DND-41 (cell line): ENCODE results near the gene PRKAR2A.

Experiments used
- ATAC-seq: fragments of 200-7000 bp; cut with Tn5 transposase; 3 replicates; pipeline ENCODE4 v1.9.1; 2021; ENCODE audit warnings: low read depth; ENCODE audit not compliant: insufficient read depth
- DNase-seq: peaks from one replicate; pipeline ENCODE4 v3.0.0-alpha.2; 2020
- H2AFZ ChIP-seq: 2 replicates; pipeline ENCODE4 v1.6.0; 2012; ENCODE audit warnings: low read depth, low read length
- H3K27ac ChIP-seq: 2 replicates; pipeline ENCODE4 v1.5.1; 2012; ENCODE audit warnings: low read length, inconsistent platforms
- H3K27me3 ChIP-seq: fragments of 200-600 bp; sonication (generic); 2 replicates; pipeline ENCODE4 v1.6.0; 2012; ENCODE audit warnings: low read length, mild to moderate bottlenecking, inconsistent platforms; ENCODE audit not compliant: insufficient read depth, poor library complexity
- H3K36me3 ChIP-seq: 2 replicates; pipeline ENCODE4 v1.5.1; 2012; ENCODE audit warnings: low read length, inconsistent platforms; ENCODE audit not compliant: insufficient read depth
- H3K4me1 ChIP-seq: 2 replicates; pipeline ENCODE4 v1.5.1; 2012; ENCODE audit warnings: mild to moderate bottlenecking, low read length; ENCODE audit not compliant: insufficient read depth
- H3K4me2 ChIP-seq: 2 replicates; pipeline ENCODE4 v1.6.0; 2012; ENCODE audit warnings: mild to moderate bottlenecking, moderate library complexity, low read length, inconsistent platforms; ENCODE audit not compliant: insufficient read depth
- H3K4me3 ChIP-seq, 2 experiments: fragments of 200-600 bp in 1 of 2; shearing (Covaris generic) in 1 of 2; 2 replicates each; pipeline ENCODE4 v1.5.1; 2012 to 2016; ENCODE audit warnings: inconsistent platforms in 2 of 2, low read length in 2 of 2, mild to moderate bottlenecking in 2 of 2, low read depth in 1 of 2, moderate library complexity in 1 of 2
- H3K79me2 ChIP-seq: 2 replicates; pipeline ENCODE4 v1.6.0; 2012; ENCODE audit warnings: low read length, inconsistent platforms; ENCODE audit not compliant: insufficient read depth
- H3K9ac ChIP-seq: 2 replicates; pipeline ENCODE4 v1.6.0; 2012; ENCODE audit warnings: low read depth, mild to moderate bottlenecking, inconsistent platforms, low read length, moderate library complexity
- H3K9me3 ChIP-seq: 2 replicates; pipeline ENCODE4 v1.5.1; 2012; ENCODE audit warnings: low read length, moderate library complexity, mild to moderate bottlenecking, inconsistent platforms; ENCODE audit not compliant: insufficient read depth, severe bottlenecking
- H4K20me1 ChIP-seq: 2 replicates; pipeline ENCODE4 v1.6.0; 2012; ENCODE audit warnings: low read length; ENCODE audit not compliant: insufficient read depth
- EZH2 ChIP-seq: IDR thresholded peaks from 3 replicates; pipeline ENCODE4 v1.6.1; 2012; ENCODE audit warnings: borderline replicate concordance, low read depth, mild to moderate bottlenecking, moderate library complexity, low read length, inconsistent platforms; ENCODE audit not compliant: severe bottlenecking
- TF ChIP-seq, protein P1 (sequence below): IDR thresholded peaks from 2 replicates; pipeline ENCODE4 v1.5.1; 2012; ENCODE audit warnings: borderline replicate concordance, low read length, moderate library complexity, mild to moderate bottlenecking; ENCODE audit not compliant: poor library complexity, severe bottlenecking; ENCODE audit errors: extremely low read depth

Gene PRKAR2A

DNA sequence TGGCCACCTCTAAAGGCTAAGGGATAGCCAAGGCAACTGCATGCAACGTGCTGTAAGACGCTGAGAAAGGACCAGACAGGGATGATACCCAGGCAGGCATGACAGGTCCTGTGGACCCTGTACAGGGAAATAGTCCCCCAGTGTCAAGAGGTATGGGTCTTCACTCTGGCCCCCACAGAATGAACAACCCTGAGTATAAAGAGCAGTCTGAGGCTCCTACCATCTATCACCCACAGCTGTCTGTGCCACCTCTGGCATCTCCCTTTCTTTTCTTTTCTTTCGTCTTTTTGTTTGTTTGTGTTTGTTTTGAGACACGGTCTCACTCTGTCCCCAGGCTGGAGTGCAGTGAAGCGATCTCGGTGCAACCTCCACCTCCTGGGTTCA, 32.3 kb upstream of the PRKAR2A start:
- Histone ChIP-seq H3K4me2 (no peak overlapping the region), H3K4me3 (no peak overlapping the region), H3K4me1 (no peaks in the 10 kb centered on the region), H3K79me2 (no peaks in the 10 kb centered on the region), H3K27me3 (no peaks in the 10 kb centered on the region), H4K20me1 (no peaks in the 10 kb centered on the region), H3K27ac (no peak overlapping the region), H3K9me3 (no peaks in the 10 kb centered on the region), H3K9ac (no peak overlapping the region), H2AFZ (no peak overlapping the region), H3K36me3 (peaks cover 3% of the 10 kb centered on the region)
- ATAC-seq = no peak
- TF ChIP-seq, protein P1, sequence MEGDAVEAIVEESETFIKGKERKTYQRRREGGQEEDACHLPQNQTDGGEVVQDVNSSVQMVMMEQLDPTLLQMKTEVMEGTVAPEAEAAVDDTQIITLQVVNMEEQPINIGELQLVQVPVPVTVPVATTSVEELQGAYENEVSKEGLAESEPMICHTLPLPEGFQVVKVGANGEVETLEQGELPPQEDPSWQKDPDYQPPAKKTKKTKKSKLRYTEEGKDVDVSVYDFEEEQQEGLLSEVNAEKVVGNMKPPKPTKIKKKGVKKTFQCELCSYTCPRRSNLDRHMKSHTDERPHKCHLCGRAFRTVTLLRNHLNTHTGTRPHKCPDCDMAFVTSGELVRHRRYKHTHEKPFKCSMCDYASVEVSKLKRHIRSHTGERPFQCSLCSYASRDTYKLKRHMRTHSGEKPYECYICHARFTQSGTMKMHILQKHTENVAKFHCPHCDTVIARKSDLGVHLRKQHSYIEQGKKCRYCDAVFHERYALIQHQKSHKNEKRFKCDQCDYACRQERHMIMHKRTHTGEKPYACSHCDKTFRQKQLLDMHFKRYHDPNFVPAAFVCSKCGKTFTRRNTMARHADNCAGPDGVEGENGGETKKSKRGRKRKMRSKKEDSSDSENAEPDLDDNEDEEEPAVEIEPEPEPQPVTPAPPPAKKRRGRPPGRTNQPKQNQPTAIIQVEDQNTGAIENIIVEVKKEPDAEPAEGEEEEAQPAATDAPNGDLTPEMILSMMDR = no peak
- TF ChIP-seq EZH2 = no peak
- DNase-seq = no peak

DNA sequence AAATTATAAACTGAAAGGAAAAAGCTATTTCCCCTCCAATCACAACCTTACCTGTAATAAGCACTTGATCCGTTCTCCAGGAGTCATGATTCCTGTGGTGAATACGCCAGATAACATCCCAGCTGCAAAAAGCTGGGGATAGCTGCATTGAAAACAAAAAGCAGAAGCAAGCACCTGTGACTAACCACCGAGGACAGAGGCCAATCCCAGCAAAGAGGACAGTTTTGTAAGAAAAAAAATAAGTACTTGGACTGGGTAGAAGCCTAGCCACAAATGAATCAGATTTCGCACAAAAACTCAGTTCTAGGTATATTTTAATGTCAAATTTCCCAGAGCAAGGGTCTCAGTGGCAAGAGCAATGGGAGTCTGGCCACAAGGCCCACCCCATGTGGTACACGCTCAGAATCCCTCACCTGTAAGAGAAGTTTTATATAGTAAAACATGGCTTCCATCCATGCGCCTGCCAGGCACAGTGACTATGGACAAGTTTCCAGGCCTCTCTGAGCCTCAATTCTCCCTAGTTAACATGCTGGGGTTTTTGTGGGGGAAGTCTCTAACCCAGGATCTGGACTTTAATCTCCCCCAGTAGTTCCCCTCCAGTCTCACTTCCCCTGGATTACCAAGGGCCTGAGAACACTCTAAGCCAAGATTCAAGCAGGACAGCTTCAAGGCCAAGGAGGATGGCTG, 31.8 kb upstream of the PRKAR2A start:
- Histone ChIP-seq H4K20me1 (no peaks in the 10 kb centered on the region), H3K27ac (no peak overlapping the region), H3K4me3 (no peak overlapping the region), H3K4me1 (no peaks in the 10 kb centered on the region), H3K79me2 (no peaks in the 10 kb centered on the region), H3K9ac (no peak overlapping the region), H3K27me3 (no peaks in the 10 kb centered on the region), H3K36me3 (peaks cover 3% of the 10 kb centered on the region), H3K4me2 (no peak overlapping the region), H3K9me3 (no peaks in the 10 kb centered on the region), H2AFZ (no peak overlapping the region)
- no peak for TF ChIP-seq EZH2
- TF ChIP-seq, protein P1 = no peak
- ATAC-seq (no peak), DNase-seq (no peak)

DNA sequence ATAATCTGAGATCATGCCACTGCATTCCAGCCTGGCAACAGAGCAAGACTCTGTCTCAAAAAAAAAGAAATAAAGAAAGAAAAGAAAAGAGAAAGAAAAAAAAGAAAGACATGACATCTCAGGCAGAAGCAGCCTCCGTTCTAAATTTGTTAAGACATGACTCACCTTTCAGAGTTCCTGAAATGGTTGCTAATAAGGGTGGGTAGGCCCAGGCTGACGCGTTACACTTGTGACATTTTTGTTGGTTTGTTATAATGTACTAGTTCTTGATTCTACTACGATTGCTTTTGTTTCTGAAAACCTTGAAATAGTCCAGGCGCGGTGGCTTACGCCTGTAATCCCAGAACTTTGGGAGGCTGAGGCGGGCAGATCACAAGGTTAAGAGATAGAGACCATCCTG, 30.0 kb upstream of the PRKAR2A start:
- H3K9me3 ChIP-seq = no peaks in the 10 kb centered on the region
- H3K79me2 ChIP-seq = no peaks in the 10 kb centered on the region
- DNase-seq = no peak
- no peak overlapping the region for H3K9ac ChIP-seq
- no peaks in the 10 kb centered on the region for H3K27me3 ChIP-seq
- H3K4me2 ChIP-seq = no peak overlapping the region
- H4K20me1 ChIP-seq = no peaks in the 10 kb centered on the region
- no peak overlapping the region for H2AFZ ChIP-seq
- no peak overlapping the region for H3K27ac ChIP-seq
- H3K4me3 ChIP-seq = no peak overlapping the region
- peaks cover 3% of the 10 kb centered on the region for H3K36me3 ChIP-seq
- no peak for TF ChIP-seq EZH2
- TF ChIP-seq, protein P1 = no peak
- H3K4me1 ChIP-seq = no peaks in the 10 kb centered on the region
- no peak for ATAC-seq

DNA sequence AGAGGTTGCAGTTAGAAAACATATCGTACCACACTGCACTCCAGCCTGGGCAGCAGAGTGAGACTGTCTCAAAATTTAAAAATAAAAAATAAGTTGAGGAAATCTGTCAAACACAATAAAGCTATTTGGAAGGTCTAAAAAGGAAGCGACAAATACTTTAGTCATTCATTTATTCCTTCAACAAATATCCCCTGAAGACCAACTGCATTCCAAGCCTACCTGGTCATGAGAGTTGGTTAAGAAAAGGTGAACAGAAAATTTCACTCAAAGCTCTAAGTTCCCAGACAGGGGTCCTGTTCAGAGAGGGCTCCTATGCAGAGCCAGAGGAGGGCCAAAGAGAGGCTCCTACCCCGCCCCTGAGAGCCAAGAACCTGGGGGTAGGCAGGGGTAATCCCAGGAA, 15.4 kb upstream of the PRKAR2A start:
- H3K4me3 ChIP-seq = no peak overlapping the region
- TF ChIP-seq, protein P1 = no peak
- TF ChIP-seq EZH2 = no peak
- H3K27ac ChIP-seq = no peak overlapping the region
- no peak overlapping the region for H3K4me2 ChIP-seq
- no peak overlapping the region for H2AFZ ChIP-seq
- no peaks in the 10 kb centered on the region for H3K4me1 ChIP-seq
- ATAC-seq (no peak), DNase-seq (no peak)
- H3K79me2 ChIP-seq = no peaks in the 10 kb centered on the region
- H4K20me1 ChIP-seq = no peaks in the 10 kb centered on the region
- no peaks in the 10 kb centered on the region for H3K9me3 ChIP-seq
- peaks cover 21% of the 10 kb centered on the region; the same call in 1 of the 2 replicates for H3K36me3 ChIP-seq
- no peaks in the 10 kb centered on the region for H3K27me3 ChIP-seq
- no peak overlapping the region for H3K9ac ChIP-seq
